Measurements from ENCODE around the gene SUSD4.
A peak's percentile ranks its signal among the peaks of the same experiment; 100 is the strongest.

The SUSD4 gene

GRCh38 chr1:223386013-223386412 is 22.0 kb upstream of the SUSD4 start:
- Mint-ChIP-seq H3K27ac (no peak overlapping the region), H3K4me3 (no peak overlapping the region), H3K4me1 (ENCODE audit: low read depth) (no peaks in the 10 kb centered on the region), H3K9me3 (no peaks in the 10 kb centered on the region), H3K36me3 (ENCODE audit: low read depth) (no peaks in the 10 kb centered on the region), H3K27me3 (ENCODE audit: low read depth) (peaks cover 10% of the 10 kb centered on the region)

DNA sequence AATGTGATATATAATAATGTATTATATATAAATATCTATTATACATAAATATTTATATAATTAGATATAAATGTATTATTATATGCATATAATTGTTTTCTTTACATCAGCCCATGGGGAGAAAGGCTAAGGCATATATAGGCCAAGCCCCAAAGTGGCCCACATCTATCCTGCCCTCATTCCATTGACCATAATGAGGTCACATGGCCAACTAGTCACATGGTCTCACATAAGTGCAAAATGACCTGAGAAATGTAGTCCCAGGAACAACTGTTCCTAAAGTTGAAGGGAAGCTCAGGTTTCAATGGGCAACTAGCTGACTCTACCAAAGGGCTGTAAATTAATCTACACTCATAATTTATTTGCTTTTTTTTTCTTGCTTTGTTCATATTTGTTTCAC is 14.8 kb upstream of the SUSD4 start:
- Mint-ChIP-seq H3K27me3 (ENCODE audit: low read depth) (no peaks in the 10 kb centered on the region), H3K27ac (no peak overlapping the region), H3K9me3 (peaks cover 5% of the 10 kb centered on the region), H3K36me3 (ENCODE audit: low read depth) (no peaks in the 10 kb centered on the region), H3K4me3 (no peak overlapping the region), H3K4me1 (ENCODE audit: low read depth) (no peaks in the 10 kb centered on the region)

DNA sequence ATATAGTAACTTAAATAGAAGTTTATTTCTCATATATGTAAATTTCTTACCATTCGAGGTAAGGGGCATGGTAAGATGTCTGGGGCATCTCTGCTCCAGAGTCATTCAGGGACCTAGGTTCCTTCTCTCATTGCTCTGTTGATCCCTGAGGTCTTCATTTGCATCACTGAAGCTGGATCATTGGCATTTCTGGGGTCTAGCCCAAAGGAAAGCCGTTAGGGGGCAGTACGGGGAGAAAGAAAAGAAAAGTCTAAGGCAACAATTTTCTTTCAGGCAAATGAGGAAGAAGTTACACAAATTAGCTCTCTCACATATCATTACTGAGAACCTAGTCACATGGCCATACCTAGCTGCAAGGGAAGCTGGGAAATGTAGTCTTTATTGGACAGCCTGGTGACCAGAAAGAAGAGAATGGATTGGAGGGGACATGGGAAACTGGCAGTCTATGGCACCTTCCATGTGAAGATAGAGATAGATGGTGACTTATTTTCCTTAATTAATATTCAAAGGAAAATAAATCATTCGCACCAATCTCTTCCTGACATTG is 10.2 kb upstream of the SUSD4 start:
- Mint-ChIP-seq H3K9me3 (peaks cover 8% of the 10 kb centered on the region), H3K4me1 (ENCODE audit: low read depth) (no peaks in the 10 kb centered on the region), H3K4me3 (no peak overlapping the region), H3K27ac (no peak overlapping the region), H3K27me3 (ENCODE audit: low read depth) (peaks cover 7% of the 10 kb centered on the region), H3K36me3 (ENCODE audit: low read depth) (no peaks in the 10 kb centered on the region)

DNA sequence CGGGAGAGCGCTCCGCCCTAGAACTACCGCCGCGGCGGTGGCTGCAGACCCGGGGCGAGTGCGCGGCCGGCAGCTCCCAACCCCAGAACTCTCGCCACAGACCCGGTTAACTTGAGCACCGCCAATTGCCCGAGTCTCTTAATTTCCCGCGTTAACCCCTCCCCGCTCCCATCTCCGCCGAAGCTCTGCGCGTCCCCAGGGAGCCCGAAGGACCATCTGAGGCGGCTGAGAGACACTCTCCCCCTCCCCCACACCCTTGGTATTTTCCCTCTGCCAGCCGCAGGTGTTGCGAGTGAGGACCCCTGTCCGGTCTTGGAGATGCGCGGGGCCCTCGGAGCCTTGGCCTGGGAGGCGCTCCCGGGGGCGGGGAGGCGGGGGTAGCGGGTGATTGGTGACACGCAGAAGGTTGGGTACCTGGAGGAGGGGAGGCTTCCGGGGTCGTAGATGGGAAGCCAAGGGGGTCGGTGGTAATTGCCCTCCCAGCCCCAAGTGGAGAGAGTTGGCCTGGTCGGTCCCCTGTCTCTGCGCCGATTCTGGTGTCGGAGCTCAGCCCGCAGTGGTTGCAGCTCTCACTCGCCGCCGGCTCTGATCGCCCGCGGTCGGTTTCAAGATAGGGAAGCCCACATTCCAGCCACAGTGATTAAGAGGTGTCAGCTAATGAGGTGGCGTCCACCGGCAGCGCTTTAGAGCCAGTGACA is 858 bp upstream of the SUSD4 start:
- H3K27me3 Mint-ChIP-seq (ENCODE audit: low read depth) = peaks cover 60% of the 10 kb centered on the region

GRCh38 chr1:223363057-223363855 is 720 bp downstream of the SUSD4 start:
- Mint-ChIP-seq H3K4me1 (ENCODE audit: low read depth) (peaks cover 2% of the 10 kb centered on the region), H3K27ac (no peak overlapping the region), H3K36me3 (ENCODE audit: low read depth) (no peaks in the 10 kb centered on the region), H3K27me3 (ENCODE audit: low read depth) (peaks cover 66% of the 10 kb centered on the region), H3K9me3 (no peaks in the 10 kb centered on the region), H3K4me3 (peak overlapping the region; percentile 75)

More for the DNA sequence above, 858 bp upstream of the SUSD4 start:
- Mint-ChIP-seq H3K27ac (no peak overlapping the region), H3K36me3 (ENCODE audit: low read depth) (no peaks in the 10 kb centered on the region), H3K4me3 (peak overlapping the region; percentile 62), H3K4me1 (ENCODE audit: low read depth) (peaks cover 2% of the 10 kb centered on the region), H3K9me3 (no peaks in the 10 kb centered on the region)

GRCh38 chr1:223358826-223359225 is 5.2 kb downstream of the SUSD4 start:
- no peak overlapping the region for H3K4me3 Mint-ChIP-seq
- H3K4me1 Mint-ChIP-seq (ENCODE audit: low read depth) = peaks cover 2% of the 10 kb centered on the region
- no peak overlapping the region for H3K27ac Mint-ChIP-seq
- H3K36me3 Mint-ChIP-seq (ENCODE audit: low read depth) = no peaks in the 10 kb centered on the region
- H3K9me3 Mint-ChIP-seq = no peaks in the 10 kb centered on the region
- peaks cover 55% of the 10 kb centered on the region for H3K27me3 Mint-ChIP-seq (ENCODE audit: low read depth)

DNA sequence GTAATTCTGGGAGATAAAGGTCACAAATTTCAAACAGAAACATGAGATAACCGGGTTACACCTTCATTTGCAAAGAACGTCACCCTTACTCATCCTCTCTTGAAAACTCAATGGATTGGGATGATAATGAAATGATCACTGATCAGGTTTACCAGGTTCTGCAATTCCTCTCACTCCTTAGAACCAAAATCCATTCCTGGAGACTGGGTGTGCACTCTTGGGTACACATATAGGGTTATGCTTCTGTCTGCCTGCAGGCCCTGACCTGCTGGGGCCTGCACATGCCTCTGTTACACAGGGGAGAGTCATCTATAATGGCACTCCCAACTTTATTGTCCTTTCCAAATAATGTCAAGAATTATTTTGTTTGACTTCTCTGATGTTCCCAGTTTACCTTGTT is 8.3 kb downstream of the SUSD4 start:
- Mint-ChIP-seq H3K36me3 (ENCODE audit: low read depth) (no peaks in the 10 kb centered on the region), H3K4me1 (ENCODE audit: low read depth) (no peaks in the 10 kb centered on the region), H3K4me3 (no peak overlapping the region), H3K27me3 (ENCODE audit: low read depth) (peaks cover 26% of the 10 kb centered on the region), H3K27ac (no peak overlapping the region), H3K9me3 (no peaks in the 10 kb centered on the region)

GRCh38 chr1:223353939-223354338 is 10.0 kb downstream of the SUSD4 start:
- H3K36me3 Mint-ChIP-seq (ENCODE audit: low read depth) = no peaks in the 10 kb centered on the region
- no peak overlapping the region for H3K27ac Mint-ChIP-seq
- no peaks in the 10 kb centered on the region for H3K9me3 Mint-ChIP-seq
- peaks cover 9% of the 10 kb centered on the region for H3K27me3 Mint-ChIP-seq (ENCODE audit: low read depth)
- no peaks in the 10 kb centered on the region for H3K4me1 Mint-ChIP-seq (ENCODE audit: low read depth)
- no peak overlapping the region for H3K4me3 Mint-ChIP-seq

DNA sequence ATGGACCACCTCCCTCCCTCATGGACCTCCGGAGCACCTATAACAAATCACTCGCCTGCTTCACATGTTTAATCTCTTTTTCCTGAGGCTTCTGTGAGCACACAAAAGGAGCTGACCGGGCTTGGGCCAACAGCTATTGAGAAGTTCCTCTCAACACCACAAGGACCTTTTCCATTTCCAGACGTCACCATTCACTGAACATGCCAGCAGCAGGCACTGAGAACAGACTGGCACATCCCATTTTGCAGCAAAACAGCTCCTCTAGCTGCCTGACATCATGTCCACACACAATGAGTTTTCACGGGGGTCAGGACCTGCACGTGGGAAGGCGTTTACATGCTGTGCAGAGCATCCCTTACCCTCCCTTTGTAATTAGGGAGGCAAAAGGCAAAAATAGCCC is 11.0 kb downstream of the SUSD4 start:
- no peaks in the 10 kb centered on the region for H3K9me3 Mint-ChIP-seq
- H3K4me1 Mint-ChIP-seq (ENCODE audit: low read depth) = no peaks in the 10 kb centered on the region
- no peak overlapping the region for H3K27ac Mint-ChIP-seq
- H3K36me3 Mint-ChIP-seq (ENCODE audit: low read depth) = no peaks in the 10 kb centered on the region
- H3K27me3 Mint-ChIP-seq (ENCODE audit: low read depth) = peaks cover 9% of the 10 kb centered on the region
- no peak overlapping the region for H3K4me3 Mint-ChIP-seq

- peaks cover 9% of the 10 kb centered on the region for H3K27me3 Mint-ChIP-seq (ENCODE audit: low read depth)
- H3K9me3 Mint-ChIP-seq = no peaks in the 10 kb centered on the region
- H3K4me1 Mint-ChIP-seq (ENCODE audit: low read depth) = no peaks in the 10 kb centered on the region
- H3K27ac Mint-ChIP-seq = no peak overlapping the region
- H3K4me3 Mint-ChIP-seq = no peak overlapping the region
- no peaks in the 10 kb centered on the region for H3K36me3 Mint-ChIP-seq (ENCODE audit: low read depth)
Observed at GRCh38 chr1:223350361-223350908, 13.5 kb downstream of the SUSD4 start.

DNA sequence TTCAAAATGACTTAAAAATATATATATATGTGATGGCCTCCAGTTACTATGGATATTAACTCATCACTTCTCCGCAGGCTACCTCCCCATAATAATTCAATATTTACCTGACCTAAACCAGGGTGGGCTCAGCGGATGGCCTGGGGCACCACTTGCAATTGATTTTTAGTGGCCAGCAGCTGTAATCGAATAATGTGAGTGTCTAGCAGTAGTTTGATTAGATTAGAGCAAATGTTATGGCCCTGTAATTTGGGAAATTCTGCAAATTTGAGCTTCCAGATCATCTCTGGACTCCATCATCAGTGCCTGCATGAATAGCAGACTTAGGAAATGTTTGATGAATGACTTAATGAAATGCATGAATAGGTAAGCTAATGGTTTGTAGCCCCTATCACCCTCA is 14.7 kb downstream of the SUSD4 start:
- H3K27me3 Mint-ChIP-seq (ENCODE audit: low read depth) = peaks cover 3% of the 10 kb centered on the region
- no peaks in the 10 kb centered on the region for H3K4me1 Mint-ChIP-seq (ENCODE audit: low read depth)

DNA sequence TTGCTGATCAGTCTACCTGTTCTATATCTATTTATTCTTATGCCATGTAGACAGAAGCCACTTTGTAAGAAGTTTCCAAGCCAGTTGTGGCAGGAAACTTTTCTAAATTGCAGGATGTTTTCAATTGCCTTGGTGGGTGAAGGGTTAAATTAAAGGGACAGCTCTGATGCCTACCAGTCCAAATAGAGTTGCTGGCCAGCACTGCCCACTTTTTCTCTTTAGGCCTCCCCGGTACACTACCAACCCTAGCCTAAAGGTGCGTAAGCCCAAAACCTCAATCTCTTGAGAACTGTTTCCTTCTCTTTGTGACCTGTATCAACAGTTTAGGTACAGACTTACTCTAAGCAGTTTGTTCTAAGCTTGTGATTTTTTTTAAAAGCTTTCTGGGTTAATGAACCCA is 15.5 kb downstream of the SUSD4 start:
- H3K9me3 Mint-ChIP-seq = no peaks in the 10 kb centered on the region
- no peak overlapping the region for H3K27ac Mint-ChIP-seq
- no peaks in the 10 kb centered on the region for H3K36me3 Mint-ChIP-seq (ENCODE audit: low read depth)

More for the DNA sequence above, 14.7 kb downstream of the SUSD4 start:
- Mint-ChIP-seq H3K36me3 (ENCODE audit: low read depth) (no peaks in the 10 kb centered on the region), H3K9me3 (no peaks in the 10 kb centered on the region), H3K4me3 (no peak overlapping the region), H3K27ac (no peak overlapping the region)

DNA sequence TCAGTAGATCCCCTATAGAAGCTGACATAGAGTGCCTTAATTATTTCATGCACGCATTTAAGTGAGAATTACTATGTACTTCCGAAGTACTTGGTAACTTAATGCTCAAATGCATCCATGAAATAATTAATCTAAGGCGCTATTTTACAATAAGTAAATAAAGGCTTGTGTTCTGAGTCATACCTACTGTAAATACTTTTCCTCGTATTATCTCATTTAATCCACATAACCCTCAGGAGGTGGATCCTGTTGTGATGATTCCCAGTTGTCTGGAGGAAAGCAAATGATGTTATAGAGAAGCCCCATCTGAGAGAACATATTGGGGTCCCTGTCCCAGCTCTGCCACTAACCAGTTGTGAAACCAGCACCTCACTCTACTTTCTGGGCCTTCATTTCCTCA is 16.4 kb downstream of the SUSD4 start:
- Mint-ChIP-seq H3K4me3 (no peak overlapping the region), H3K27ac (no peak overlapping the region), H3K9me3 (no peaks in the 10 kb centered on the region), H3K4me1 (ENCODE audit: low read depth) (no peaks in the 10 kb centered on the region), H3K27me3 (ENCODE audit: low read depth) (no peaks in the 10 kb centered on the region), H3K36me3 (ENCODE audit: low read depth) (no peaks in the 10 kb centered on the region)

More for the DNA sequence above, 15.5 kb downstream of the SUSD4 start:
- Mint-ChIP-seq H3K4me1 (ENCODE audit: low read depth) (no peaks in the 10 kb centered on the region), H3K27me3 (ENCODE audit: low read depth) (no peaks in the 10 kb centered on the region), H3K4me3 (no peak overlapping the region)

DNA sequence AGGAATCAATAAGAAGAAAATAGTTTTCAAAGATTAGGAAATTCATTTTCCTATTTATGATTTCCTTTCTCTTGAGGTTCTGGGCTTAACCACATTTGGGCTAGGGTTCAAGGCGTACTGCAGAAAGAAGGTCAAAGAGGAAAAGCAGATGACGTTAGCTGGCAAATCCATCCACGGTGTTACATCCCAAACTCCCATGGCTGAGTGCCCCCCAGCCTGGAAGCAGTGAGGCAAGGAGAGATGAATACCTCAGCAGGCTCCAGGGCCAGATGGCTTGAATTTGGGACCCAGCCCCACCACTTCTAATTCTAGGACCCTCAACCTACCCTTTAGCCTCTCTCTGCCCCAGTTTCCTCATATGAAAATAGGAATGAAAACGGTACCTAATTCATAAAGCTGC is 17.7 kb downstream of the SUSD4 start:
- no peaks in the 10 kb centered on the region for H3K27me3 Mint-ChIP-seq (ENCODE audit: low read depth)
- H3K36me3 Mint-ChIP-seq (ENCODE audit: low read depth) = no peaks in the 10 kb centered on the region
- H3K27ac Mint-ChIP-seq = no peak overlapping the region
- no peaks in the 10 kb centered on the region for H3K9me3 Mint-ChIP-seq
- no peaks in the 10 kb centered on the region for H3K4me1 Mint-ChIP-seq (ENCODE audit: low read depth)
- no peak overlapping the region for H3K4me3 Mint-ChIP-seq

- Mint-ChIP-seq H3K27ac (no peak overlapping the region), H3K36me3 (ENCODE audit: low read depth) (no peaks in the 10 kb centered on the region), H3K4me3 (no peak overlapping the region), H3K27me3 (ENCODE audit: low read depth) (no peaks in the 10 kb centered on the region), H3K4me1 (ENCODE audit: low read depth) (no peaks in the 10 kb centered on the region), H3K9me3 (no peaks in the 10 kb centered on the region)
Observed at GRCh38 chr1:223345720-223346119, 18.3 kb downstream of the SUSD4 start.

Data from T-helper 1 cell treated with Interleukin-12 subunit alpha and Interleukin-12 subunit beta and Interleukin-4 antibody, amounts not matched to agents 30 μg/mL and 1 μg/mL, for 36 hours (primary cell).